WI38 (cell line): Measurements from ENCODE around the gene ASTN1.

ENCODE experiments used
- H3K4me3 ChIP-seq: 2 replicates; pipeline ENCODE4 v1.5.1; 2011; ENCODE audit warnings: low read depth, mild to moderate bottlenecking, control low read depth, low read length
- TF ChIP-seq, protein P1 (sequence below): IDR thresholded peaks from 2 replicates; pipeline ENCODE4 v1.5.1; 2012; ENCODE audit warnings: low read depth, mild to moderate bottlenecking, control low read depth, low read length

ASTN1 gene

DNA sequence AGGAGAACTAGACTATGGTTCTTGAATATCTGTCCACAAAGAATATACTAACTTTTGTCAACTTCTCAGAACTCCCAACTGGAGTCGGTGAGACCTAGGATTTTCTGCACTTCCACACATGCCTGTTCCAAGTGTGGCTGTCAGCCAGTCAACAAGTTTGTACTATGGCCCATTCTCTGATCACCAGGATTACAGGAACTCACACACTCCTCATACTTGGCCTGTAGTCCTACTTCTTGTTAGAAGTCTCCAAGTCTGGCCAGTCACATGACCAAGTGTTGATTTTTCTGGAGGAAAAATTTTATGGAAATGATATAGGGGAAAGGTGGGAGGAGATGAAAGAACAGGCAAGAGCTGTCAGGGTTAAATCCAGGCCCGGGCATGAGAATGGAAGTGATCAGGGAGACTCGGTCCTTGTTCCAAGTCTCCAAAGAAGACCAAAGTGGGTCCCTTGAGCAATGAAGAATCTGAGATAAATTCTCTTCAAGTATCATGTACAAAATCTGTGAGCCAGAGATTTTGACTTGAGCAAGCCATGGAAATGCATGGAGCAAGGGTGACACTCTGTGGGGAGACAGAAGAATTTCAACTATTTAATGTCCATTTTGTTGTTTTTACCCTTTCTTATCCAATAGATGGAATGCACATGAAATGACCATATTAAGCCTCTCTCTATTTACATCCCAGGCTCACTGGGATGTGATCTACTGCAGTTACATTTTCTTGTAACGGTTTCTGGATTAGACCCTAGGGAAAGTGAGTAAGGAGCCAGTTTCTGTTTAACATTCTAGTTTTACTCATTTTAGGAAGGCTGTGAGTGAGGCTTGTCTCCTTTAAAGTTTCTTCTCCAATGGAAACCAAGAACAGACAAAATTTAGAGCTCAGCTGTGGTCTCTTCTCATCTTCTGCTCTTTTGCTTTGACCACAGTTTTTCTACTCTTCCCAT, 320.9 kb downstream of the ASTN1 start:
- TF ChIP-seq, protein P1, sequence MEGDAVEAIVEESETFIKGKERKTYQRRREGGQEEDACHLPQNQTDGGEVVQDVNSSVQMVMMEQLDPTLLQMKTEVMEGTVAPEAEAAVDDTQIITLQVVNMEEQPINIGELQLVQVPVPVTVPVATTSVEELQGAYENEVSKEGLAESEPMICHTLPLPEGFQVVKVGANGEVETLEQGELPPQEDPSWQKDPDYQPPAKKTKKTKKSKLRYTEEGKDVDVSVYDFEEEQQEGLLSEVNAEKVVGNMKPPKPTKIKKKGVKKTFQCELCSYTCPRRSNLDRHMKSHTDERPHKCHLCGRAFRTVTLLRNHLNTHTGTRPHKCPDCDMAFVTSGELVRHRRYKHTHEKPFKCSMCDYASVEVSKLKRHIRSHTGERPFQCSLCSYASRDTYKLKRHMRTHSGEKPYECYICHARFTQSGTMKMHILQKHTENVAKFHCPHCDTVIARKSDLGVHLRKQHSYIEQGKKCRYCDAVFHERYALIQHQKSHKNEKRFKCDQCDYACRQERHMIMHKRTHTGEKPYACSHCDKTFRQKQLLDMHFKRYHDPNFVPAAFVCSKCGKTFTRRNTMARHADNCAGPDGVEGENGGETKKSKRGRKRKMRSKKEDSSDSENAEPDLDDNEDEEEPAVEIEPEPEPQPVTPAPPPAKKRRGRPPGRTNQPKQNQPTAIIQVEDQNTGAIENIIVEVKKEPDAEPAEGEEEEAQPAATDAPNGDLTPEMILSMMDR, result no peak
- H3K4me3 ChIP-seq, result no peak overlapping the region

- H3K4me3 ChIP-seq, result no peak overlapping the region
- TF ChIP-seq, protein P1, result no peak
Observed at GRCh38 chr1:176841238-176841637, 323.3 kb downstream of the ASTN1 start.

DNA sequence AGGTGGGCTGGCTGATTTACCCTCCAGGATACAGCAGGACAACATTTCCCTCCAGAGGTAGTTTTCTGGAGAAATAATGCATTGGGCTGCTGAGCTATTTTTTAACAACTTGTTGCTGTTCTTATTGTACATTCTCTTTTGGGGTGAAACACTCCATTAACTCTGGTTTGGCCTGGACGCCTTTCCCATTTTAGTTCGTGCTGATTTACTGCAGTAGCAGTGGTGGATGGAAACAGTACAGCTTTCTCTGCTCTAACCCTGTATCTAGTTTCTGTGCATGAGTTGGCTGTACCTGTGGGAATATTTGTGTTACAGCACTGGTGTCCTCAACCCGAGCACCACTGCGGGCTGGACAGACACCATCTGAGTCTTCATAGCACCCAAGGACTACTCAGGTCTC, 325.3 kb downstream of the ASTN1 start:
- TF ChIP-seq, protein P1, result no peak
- H3K4me3 ChIP-seq, result no peak overlapping the region

DNA sequence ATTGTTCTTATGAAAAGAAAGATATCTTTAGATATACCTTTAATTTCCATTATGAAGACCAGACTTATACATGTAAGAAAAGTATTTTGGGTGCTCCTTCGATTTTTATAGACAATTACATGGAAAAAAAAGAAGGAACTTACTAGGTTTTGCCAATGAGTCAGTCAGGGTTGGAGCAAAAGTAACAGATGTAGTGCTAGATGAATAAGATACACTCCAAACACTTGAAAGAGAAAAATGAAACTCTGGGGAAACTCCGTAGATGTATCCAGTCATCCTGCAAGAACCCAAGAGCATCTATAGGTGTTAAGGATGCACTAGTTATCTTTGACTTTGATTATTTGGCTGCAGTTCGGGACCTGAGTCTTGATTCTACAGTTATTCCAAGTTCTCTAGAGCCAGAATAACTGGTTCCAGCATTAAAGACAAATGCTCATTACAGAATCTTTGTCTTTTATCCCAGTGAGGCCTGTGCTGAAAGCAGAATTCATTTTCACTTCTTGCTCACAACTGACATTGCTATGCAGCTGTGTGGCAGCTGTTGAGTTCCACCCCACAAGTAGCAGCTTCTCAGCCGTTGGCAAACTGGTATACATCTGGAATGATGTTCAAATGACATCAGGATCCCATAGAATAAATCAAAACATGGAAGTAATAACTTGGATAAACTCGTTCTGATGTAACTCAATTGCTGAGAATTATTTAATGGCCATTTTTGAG, 326.1 kb downstream of the ASTN1 start:
- TF ChIP-seq, protein P1, result no peak

DNA sequence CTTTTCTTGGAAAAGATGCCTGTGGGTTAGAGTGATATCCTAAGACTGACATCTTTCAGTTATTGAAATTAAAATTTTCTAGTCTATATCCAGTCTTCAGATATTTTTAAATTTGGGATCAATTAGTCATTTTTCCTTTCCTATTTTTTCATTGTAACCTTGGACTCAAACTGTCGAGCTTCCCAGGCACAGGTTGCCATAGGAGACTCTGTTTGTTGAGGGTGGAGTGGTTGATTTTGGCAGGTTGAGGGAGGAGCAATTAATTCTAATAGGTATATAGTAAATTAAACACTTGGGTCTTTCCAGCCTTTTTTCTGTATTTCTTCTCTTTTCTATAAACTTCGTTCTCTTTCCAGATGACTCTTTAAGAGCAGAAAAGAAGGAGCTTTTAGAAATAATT, 326.8 kb downstream of the ASTN1 start:
- TF ChIP-seq, protein P1, result no peak
- no peak overlapping the region for H3K4me3 ChIP-seq

More for the DNA sequence above, 326.1 kb downstream of the ASTN1 start:
- no peak overlapping the region for H3K4me3 ChIP-seq

DNA sequence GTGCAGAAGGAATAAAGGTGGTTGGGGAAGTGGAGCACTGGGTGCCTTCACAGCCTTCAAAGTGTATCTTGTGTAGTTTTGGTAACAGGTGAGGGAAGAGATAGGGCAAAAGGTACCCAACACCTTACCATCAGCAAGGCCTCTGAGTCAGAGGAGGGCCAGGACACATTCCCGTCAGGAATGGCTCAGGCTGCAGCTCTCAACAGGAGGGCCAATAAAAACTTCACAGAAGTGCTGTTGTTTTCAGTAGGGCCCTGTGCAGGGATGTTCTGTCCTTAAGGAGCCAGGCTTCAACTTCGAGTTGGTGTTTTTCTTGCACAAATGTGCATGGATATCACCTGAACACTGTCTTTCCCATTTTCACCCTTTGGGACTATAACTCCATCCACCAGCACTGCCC, 333.4 kb downstream of the ASTN1 start:
- TF ChIP-seq, protein P1, result no peak
- no peak overlapping the region for H3K4me3 ChIP-seq

DNA sequence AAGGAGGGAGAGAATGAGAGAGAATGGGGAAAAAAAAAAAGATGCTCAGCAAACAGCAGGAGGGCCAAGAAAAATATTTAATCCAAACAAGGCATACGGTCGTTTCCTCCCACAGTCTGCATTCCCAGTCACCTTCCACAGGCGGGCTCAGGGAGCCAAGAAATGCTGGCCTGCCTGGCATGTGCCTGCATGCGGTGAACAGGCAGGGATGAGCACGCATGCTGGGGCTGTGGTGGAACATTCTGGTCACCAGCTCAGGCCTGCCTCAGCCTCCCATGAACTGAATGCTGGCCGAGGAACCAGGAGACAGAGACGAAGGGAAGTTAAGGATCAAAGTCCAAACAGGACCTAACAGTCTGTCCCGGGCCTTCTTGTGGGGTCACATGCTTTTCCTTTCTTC, 335.3 kb downstream of the ASTN1 start:
- TF ChIP-seq, protein P1, result no peak
- no peak overlapping the region for H3K4me3 ChIP-seq
